Astrocyte of the hippocampus (primary cell): ENCODE data around the gene ARMH2.

ENCODE experiments used
- DNase-seq: peaks from one replicate; pipeline ENCODE4 v3.0.0; 2011; ENCODE audit warnings: low read depth, low spot score

Gene ARMH2

DNA sequence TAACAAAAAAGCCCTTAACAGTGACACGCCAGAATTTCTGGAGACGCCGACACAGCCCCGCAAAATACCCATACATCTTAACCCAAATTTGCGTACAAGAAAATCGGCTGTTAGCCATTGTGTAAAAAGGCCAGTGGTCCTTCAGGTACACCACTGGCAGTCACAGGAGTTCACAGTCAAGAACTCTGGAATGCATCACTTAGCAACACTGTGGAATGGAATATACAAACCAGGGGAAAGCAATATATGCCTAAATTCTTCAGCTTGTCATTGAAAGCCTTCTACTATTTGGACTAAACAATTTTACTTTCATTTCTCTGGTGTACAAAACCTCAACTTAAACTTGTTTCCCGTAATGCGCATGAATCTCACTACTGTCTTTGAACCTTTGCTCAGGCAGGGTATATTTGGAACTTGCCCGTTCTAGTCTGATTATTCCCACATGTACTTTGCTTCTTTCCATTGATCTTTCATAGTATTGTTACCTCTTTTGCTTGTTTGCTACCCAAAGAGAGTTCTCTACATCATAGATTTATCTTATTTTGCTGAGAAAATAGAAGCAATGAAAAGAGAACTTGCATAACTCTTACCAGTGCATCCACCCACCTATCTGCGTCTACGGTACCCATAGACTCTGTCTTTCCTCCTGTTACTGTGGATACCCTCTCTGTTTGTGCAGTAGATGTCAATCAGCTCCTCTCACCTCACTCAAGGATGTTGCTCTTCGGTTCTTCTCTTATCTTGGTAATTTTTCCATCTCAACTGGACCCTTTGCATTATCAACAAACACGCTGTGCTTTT lies at the start of gene ARMH2:
Gene ARMH2 (minus strand): TSS at position 178 of the 801 bp plus-strand sequence. CDS start 60 bp downstream, at position 118.
- peak; percentile 49 for DNase-seq

DNA sequence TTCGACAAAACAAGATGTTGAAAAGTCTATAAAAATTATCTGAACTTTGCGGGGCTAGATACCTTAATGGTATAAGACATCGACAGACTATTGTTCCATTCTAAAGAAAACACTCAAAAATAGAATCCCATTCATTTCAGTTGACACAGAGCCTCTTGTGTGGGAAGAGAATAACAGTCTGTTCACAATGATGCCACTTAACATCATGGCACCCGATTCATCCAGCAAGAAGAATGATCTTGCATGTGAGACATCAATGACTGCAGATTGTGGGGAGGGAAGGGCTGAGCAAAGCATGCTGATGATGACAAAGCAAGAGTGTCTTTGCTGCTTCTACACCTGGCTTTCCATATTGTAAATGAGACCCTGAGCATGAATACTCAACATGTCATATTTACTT lies 49.7 kb upstream of the ARMH2 start:
- no peak for DNase-seq

DNA sequence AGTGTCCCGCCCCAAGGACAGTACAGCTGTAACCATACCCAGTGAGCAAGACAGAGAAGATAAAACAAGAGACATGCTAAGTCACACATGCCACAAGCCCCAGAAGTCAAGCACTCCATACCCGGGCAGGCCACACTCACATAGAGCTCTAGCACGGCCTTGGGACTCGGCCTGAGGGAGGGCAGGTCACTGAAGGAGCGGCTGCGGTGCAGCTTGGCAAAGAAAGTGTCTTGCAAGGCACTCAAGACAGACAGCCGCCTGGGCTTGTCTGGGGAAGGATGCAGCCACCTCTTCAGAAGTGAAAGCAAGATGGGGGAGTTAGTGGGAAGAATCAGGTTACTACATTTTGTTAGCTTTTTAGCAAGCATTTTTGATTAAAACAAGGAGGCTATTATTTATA lies 48.7 kb upstream of the ARMH2 start:
- DNase-seq: no peak

GRCh38 chr6:24845578-24845977 lies 46.9 kb upstream of the ARMH2 start:
- no peak for DNase-seq

DNA sequence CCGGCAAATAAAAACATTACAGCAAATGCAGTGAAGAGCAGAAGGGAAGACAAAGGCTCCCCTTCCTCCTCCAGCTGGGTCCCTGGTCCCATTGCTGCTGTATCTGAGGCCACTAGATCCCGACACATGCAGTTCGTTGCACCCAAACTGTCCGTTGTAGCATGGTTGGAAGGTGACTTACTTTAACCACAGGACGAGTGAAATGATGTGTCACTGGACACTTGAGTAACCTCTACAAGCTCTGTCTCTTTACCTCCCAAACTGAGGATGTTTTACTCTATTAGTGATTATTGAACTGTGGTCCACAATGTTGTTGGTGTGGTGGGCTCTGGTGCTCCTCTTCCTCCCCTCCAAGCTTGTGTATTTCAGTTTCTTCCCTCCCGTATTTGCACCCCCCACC lies 46.2 kb upstream of the ARMH2 start:
- no peak for DNase-seq

DNA sequence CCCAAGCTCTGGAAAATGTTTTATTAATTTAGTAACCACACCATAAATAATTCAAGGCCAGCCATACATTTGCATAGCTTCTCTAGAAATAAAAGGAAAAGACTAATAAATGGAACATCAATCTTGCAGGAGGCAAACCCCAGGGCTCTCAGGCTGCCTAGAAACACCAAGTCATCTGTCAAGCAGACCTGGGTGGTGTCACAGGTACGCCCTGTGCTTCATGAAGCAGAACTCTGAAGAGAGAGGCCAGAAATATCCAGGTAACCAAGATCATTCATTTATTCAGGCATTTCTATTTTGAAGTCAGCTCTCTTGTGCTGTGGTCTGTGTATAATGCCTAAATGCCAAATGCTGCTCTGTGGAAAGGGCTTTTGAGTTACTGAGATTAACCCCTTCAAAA lies 45.3 kb upstream of the ARMH2 start:
- no peak for DNase-seq

- no peak for DNase-seq
These were observed 41.5 kb upstream of the ARMH2 start for GRCh38 chr6:24840187-24840586.

GRCh38 chr6:24838994-24839393 lies 40.3 kb upstream of the ARMH2 start:
- no peak for DNase-seq

DNA sequence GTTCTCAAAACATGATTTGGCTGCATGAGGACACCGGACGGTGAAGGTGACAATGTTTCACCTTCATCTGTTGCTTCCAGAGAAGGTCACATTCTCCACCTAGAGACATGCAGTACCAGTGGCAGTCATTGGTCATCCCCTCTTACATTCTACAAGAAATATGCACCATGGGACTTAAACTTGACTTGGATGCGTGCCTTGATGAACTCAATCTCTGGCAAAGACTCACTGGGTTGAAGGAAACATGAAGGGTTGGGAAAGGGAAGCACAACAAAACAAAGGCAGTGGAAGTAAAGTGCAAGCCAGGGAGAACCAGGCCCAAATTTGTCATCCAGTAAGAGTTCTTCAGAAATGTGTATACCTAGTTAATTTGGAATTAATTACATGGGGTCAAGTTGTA lies 39.4 kb upstream of the ARMH2 start:
- DNase-seq: peak; percentile 45

GRCh38 chr6:24836109-24836508 lies 37.4 kb upstream of the ARMH2 start:
- DNase-seq: peak; percentile 87

GRCh38 chr6:24833711-24834386 lies 35.1 kb upstream of the ARMH2 start:
- peak; percentile 21 for DNase-seq

- DNase-seq: no peak
These were observed 34.1 kb upstream of the ARMH2 start for GRCh38 chr6:24832794-24833193.

DNA sequence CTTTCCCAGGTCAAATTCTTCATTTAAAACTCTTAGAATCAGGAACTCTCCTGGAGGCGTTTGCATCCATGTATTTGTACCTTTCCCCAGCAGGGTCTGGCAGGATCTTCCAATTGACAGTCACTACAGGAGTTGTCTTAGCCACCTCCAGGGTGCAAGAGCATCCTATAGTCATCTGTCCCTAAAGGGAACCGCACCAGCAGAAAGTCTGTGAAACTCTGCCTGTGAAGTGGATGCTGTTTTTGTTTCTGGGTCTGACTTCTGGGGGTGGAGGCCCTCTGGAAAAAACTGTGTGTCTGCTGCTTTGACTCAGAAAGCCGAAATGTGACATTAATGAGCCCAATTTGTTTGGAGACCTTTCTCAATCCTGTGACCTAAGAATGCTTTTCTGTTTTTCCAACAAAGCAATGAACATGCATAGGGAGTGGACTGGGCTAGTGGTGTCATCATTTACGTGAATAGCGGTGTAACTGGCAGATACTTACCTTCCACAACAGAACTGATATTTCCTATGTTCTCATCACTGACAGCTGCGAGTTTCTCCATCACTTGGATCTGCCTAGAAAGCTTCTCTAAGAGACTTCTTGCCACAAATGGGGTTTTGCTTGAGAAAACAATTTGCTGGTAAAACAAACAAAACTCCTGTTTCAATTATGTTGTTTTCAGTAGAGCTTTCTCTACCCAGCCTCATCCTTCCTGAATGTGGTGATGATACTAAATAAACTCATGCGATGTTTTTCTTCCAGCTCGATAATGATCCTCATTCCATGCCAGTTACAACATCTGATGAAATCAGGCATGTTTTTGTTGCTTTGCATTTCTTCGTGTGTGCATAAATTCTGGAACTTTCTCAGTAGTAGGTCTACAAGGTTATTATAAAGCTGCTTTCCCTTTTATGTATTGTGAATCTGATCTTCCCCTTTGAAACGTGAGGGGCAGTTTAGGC lies 33.3 kb upstream of the ARMH2 start:
- DNase-seq: peak; percentile 48

- no peak for DNase-seq
These were observed 30.9 kb upstream of the ARMH2 start for GRCh38 chr6:24829657-24830056.

- DNase-seq: no peak
These were observed 29.3 kb upstream of the ARMH2 start for GRCh38 chr6:24827970-24828369.

DNA sequence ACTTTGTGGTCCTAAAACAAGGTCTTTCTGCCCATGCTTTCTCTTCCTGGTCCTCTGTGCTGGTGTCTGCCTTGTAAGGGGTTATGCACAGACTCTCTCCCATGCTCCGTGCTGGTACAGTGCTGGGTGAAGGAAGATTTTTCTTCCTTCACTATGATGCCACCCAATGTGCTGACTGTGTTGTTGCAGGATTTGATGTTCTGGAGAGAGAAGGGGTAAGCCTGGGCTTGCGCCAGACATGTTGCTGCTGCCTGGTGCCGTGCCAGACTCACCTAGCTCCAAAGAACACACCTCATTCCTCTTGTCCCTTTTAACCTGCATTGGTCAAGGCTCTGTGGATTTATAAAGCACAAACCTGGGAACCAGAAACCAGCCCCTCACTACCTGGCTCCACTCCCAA lies 28.4 kb upstream of the ARMH2 start:
- no peak for DNase-seq

- DNase-seq: no peak
These were observed 26.5 kb upstream of the ARMH2 start for GRCh38 chr6:24825130-24825630.

- no peak for DNase-seq
These were observed 25.6 kb upstream of the ARMH2 start for GRCh38 chr6:24824142-24824938.

GRCh38 chr6:24823185-24823584 lies 24.5 kb upstream of the ARMH2 start:
- DNase-seq: no peak

DNA sequence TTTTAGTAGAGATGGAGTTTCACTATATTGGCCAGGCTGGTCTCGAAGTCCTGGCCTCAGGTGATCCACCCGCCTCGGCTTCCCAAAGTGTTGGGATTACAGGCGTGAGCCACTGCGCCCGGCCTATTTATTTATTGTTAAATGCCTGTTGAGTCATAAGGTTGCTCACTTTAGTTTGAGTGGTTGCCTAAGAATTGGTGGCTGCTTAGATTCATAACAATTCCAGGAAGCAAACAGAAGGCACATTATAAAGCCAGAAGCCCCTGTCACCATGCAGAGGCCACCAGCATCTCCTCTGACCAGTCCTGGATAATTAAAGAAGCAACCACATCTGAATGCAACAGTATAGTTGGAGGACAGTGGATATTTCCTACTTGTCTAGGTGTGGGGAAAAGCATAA lies 24.0 kb upstream of the ARMH2 start:
- peak; percentile 55 for DNase-seq

GRCh38 chr6:24821860-24822444 lies 23.2 kb upstream of the ARMH2 start:
- no peak for DNase-seq
